Ovary (tissue), 9 donors: ENCODE results near the gene ANO3. TPM values are rescaled to one million over a fixed set of nuclear protein-coding genes. Genes with fewer than 3 reads are reported as not detected.

ENCODE experiments used
- DNase-seq, 5 donors: peaks; one replicate each; pipeline ENCODE4 v3.0.0-alpha.2; 2019 to 2020
- H3K27ac ChIP-seq, 2 donors: fragments of 200-600 bp; one replicate each; pipeline versions ENCODE4 v1.5.1 to v1.8.0; 2019 to 2022
- H3K27me3 ChIP-seq: fragments of 200-600 bp; one replicate; pipeline ENCODE4 v1.8.0; 2022
- H3K36me3 ChIP-seq: fragments of 200-600 bp; sonication (generic); one replicate; pipeline ENCODE4 v1.5.1; 2019
- H3K4me1 ChIP-seq: one replicate; pipeline ENCODE4 v1.8.1; 2013; ENCODE audit warnings: mild to moderate bottlenecking, moderate library complexity; ENCODE audit not compliant: insufficient read depth
- H3K4me3 ChIP-seq: fragments of 200-600 bp; sonication (generic); one replicate; pipeline ENCODE4 v1.5.1; 2017
- H3K9me3 ChIP-seq, 2 donors: fragments of 200-600 bp in 1 of 2; sonication (generic) in 1 of 2; one replicate each; pipeline versions ENCODE4 v1.5.1 to v1.8.1; 2013 to 2019; ENCODE audit warnings: mild to moderate bottlenecking in 1 of 2, moderate library complexity in 1 of 2
- CTCF ChIP-seq, 3 donors: fragments of 450-650 bp in 2 of 3; fragments of 200-600 bp in 1 of 3; IDR thresholded peaks; one replicate each; pipeline versions ENCODE4 v1.5.1 to v1.8.0; 2016 to 2022; ENCODE audit warnings: antibody characterized with exemption in 3 of 3, mild to moderate bottlenecking in 1 of 3
- EP300 ChIP-seq: sonication (generic); formaldehyde crosslinking; IDR thresholded peaks from one replicate; pipeline ENCODE4 v1.6.1; 2017; ENCODE audit warnings: antibody characterized with exemption
- POLR2A ChIP-seq: fragments of 450-650 bp; IDR thresholded peaks from one replicate; pipeline ENCODE4 v1.6.1; 2017; ENCODE audit warnings: antibody characterized with exemption, mild to moderate bottlenecking, moderate library complexity
- WGBS, 3 donors: extraction: QIAGEN DNeasy Blood & Tissue Kit in 1 of 3; methylation state at CpG; one replicate each; pipeline versions ENCODE4 v1.1.5 to v1.1.7; 2013 to 2017; 5-methylcytosine and 5-hydroxymethylcytosine counted together
- intact Hi-C, 4 donors: fragments of 100-400 bp; cut with DNase I; formaldehyde crosslinking; loops; one replicate each; pipeline versions ENCODE4 v1.11.0 to v1.15.1; 2022 to 2023
- polyA plus RNA-seq, 2 donors: library from polyadenylated mRNA; stranded (reverse); fragments of 200-250 nt in 1 of 2; fragments of 350-450 nt in 1 of 2; fragmentation: Illumina TruSeq in 1 of 2; extraction: RNeasy Lipid Tissue Mini Kit (QIAGEN cat#74804) in 1 of 2; gene quantifications; one replicate each; pipeline ENCODE4 v1.2.3, GENCODE V29; 2013 to 2014
- total RNA-seq, 7 donors: library from RNA; depleted of rRNA in 2 of 7; stranded (reverse); fragments of >200 nt in 2 of 7; fragmentation: NEBNext Ultra II Directional in 3 of 7; extraction: Animal tissue kit (Norgen Biotek cat#: 25700) in 3 of 7; gene quantifications; one replicate each; pipeline versions ENCODE4 v1.1.0 to v1.2.4, GENCODE V29; 2016 to 2023
- donor health status: DM: no; HTN: no; CAD: no; lungs with moderate emphysema.
- donor health status: DM: no; HTN: no; CAD: no.
- donor health status: Bipolar disorder and iron deficiency.
- donor health status: DM: yes; HTN: yes; CAD: no.
- donor health status: DM: no; HTN: no; CAD: no.
- donor health status: DM: yes; HTN: yes; CAD: no.

Gene ANO3
- total and polyA plus RNA-seq, 9 donors, result under 0.01 to 0.93 (median 0.08) TPM; not detected in 1

DNA sequence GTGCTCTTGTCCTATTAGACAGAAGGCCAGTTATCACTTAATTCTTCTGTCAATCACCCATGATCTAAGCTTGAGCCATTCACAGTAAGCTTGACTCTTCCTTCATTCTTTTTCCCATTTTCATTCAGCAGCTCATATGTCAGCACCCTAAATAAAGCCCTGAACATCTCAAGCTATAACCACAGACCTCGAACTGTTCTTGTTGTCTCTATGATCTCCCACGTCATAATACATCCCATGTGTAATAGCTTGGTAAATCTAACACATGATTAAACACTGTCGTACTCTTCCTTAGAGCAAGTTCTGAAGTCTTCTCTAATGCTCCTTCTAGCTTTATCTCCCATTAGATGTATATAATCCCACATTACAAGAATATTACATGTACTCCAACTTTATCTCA lies 225.7 kb downstream of the ANO3 start:
- Histone ChIP-seq H3K27me3 (no peaks in the 10 kb centered on the region), H3K27ac (no peak overlapping the region), H3K4me3 (no peak overlapping the region), H3K4me1 (no peaks in the 10 kb centered on the region), H3K36me3 (no peaks in the 10 kb centered on the region), H3K9me3 (no peaks in the 10 kb centered on the region)
- intact Hi-C loops, result no loop called here
- no peak for TF ChIP-seq CTCF (IDR thresholded peaks at IDR 0.05)
- TF ChIP-seq POLR2A, result no peak
- TF ChIP-seq EP300, result no peak
- WGBS, 3 donors, result 46 to 53% (median 47%) methylated on average over 3 of the region's 3 CpGs
- no peak for DNase-seq

GRCh38 chr11:26558190-26558589 lies 226.3 kb downstream of the ANO3 start:
- Histone ChIP-seq H3K27ac (no peak overlapping the region), H3K9me3 (no peaks in the 10 kb centered on the region), H3K27me3 (no peaks in the 10 kb centered on the region), H3K4me3 (no peak overlapping the region), H3K4me1 (no peaks in the 10 kb centered on the region), H3K36me3 (no peaks in the 10 kb centered on the region)
- DNase-seq, result no peak
- 67 to 76% (median 75%) methylated on average over 4 of the region's 4 CpGs for WGBS, 3 donors
- intact Hi-C loops, result no loop called here
- no peak for TF ChIP-seq CTCF (IDR thresholded peaks at IDR 0.05)
- no peak for TF ChIP-seq EP300
- no peak for TF ChIP-seq POLR2A

DNA sequence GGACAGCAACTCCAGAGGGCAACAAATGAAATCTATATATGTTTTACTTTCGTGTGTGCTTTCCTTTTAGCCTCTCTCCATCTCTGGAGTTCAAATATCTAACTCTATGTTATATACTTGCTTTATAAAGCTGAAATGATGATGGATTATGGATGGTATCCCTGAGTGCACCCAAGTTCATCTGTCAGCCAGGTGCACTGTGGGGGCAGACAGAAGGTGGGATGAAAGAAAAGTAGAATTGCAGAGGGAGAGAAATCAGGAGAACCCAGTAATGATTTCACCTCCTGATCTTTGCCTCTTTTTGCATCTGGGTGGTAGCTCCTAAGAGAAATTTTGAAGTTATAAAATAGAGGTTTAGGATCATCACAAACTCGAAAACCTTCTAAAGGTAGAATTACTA lies 237.7 kb downstream of the ANO3 start:
- intact Hi-C loops, result loop anchor here in 1 of 4 donors (1.0 kb wide), 1 partner anchor 12 kb away; no protein-coding TSS in a partner anchor
- whole genome bisulfite sequencing, 3 donors, result 59 to 64% (median 60%) methylated on average over 2 of the region's 2 CpGs
- DNase-seq, result no peak
- Histone ChIP-seq H3K27me3 (no peaks in the 10 kb centered on the region), H3K9me3 (no peaks in the 10 kb centered on the region), H3K27ac (no peak overlapping the region), H3K4me3 (no peak overlapping the region), H3K4me1 (no peaks in the 10 kb centered on the region), H3K36me3 (no peaks in the 10 kb centered on the region)
- no peak for TF ChIP-seq EP300
- no peak for TF ChIP-seq POLR2A
- TF ChIP-seq CTCF (IDR thresholded peaks at IDR 0.05), result no peak

DNA sequence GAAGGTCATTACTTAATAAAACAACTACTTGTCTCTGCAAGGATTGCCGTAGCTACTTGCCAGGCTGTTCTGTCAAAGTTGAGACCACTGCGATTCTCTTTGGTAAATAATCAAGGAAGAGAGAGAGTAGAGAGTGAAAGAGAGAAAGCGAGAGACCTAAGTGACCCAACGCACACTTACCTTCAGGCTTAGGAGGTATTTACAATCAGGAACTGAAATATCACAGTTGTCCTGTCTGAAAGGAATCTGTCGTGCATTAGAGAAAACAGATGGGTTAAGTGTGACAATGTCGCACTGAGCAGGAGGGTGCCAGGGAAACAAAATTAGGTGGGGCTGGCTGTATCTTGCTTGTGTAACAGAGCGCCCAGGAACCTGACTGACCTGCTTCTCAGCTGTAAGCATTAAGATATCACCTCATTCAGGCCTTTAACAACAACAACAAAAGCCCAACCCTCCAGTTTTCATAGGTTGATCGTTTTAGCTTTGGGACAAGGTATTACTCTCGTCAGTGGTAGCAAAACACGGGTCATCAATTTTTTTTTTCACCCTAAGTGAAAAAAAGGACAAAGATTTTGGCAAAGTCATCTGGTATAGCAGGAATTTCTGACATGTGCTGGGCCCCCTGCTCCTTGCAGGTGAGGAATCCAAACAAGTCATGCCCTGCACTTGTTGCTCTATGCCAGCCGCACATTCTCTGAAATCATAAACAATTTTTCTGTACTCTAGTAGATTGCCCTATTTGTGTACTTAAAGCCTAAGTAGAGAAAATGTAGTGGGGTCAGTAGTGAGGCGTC lies 240.1 kb downstream of the ANO3 start, which contains the start of gene MUC15:
TSS of gene MUC15 (minus strand) at position 403 of the 794 bp plus-strand sequence. CDS start 5,169 bp downstream, outside the sequence.
- Histone ChIP-seq H3K4me3 (no peak within 1 kb of the TSS), H3K36me3 (no peaks in the 10 kb centered on the region), H3K9me3 (no peaks in the 10 kb centered on the region), H3K27me3 (no peaks in the 10 kb centered on the region), H3K4me1 (no peaks in the 10 kb centered on the region), H3K27ac (no peak within 1 kb of the TSS)
- TF ChIP-seq EP300 (no peak), CTCF (IDR thresholded peaks at IDR 0.05) (no peak), POLR2A (no peak)
- no peak for DNase-seq
- 60 to 74% (median 65%) methylated on average over 12 of the region's 12 CpGs for WGBS, 3 donors
- intact Hi-C loops, result no loop called here
